Activated naive CD4-positive, alpha-beta T cell treated with anti-CD3 and anti-CD28 coated beads for 36 hours (primary cell): ENCODE data around the gene SPRED3. TPM values are rescaled to one million over a fixed set of nuclear protein-coding genes. Genes with fewer than 3 reads are reported as not detected.
A peak's percentile ranks its signal among the peaks of the same experiment; 100 is the strongest.

Experiments used
- CTCF ChIA-PET: fragments of 350-600 bp; sonication (Branson Sonifier 250); formaldehyde crosslinking; loops from one replicate; lab custom pipeline; 2021; ENCODE audit warnings: antibody characterized with exemption; lab: Charles Lee
- DNase-seq: peaks from one replicate; pipeline ENCODE4 v3.0.0-alpha.2; 2020
- H3K27ac Mint-ChIP-seq: one replicate; pipeline ENCODE4 v1.8.0; 2021; ENCODE audit warnings: mild to moderate bottlenecking, mixed read lengths
- H3K27me3 Mint-ChIP-seq: one replicate; pipeline ENCODE4 v1.8.0; 2021; ENCODE audit warnings: low read depth, mixed read lengths
- H3K36me3 Mint-ChIP-seq: one replicate; pipeline ENCODE4 v1.8.0; 2021; ENCODE audit warnings: low read depth, mixed read lengths
- H3K4me1 Mint-ChIP-seq: one replicate; pipeline ENCODE4 v1.8.0; 2021; ENCODE audit warnings: low read depth, mixed read lengths
- H3K4me3 Mint-ChIP-seq: one replicate; pipeline ENCODE4 v1.8.0; 2021; ENCODE audit warnings: mild to moderate bottlenecking, moderate library complexity, mixed read lengths
- H3K9me3 Mint-ChIP-seq: one replicate; pipeline ENCODE4 v1.8.0; 2021; ENCODE audit warnings: mixed read lengths
- intact Hi-C: fragments of 100-400 bp; cut with micrococcal nuclease; formaldehyde crosslinking; loops from one replicate; pipeline ENCODE4 v1.15.1; 2023
- total RNA-seq, 2 experiments: library from RNA; stranded (reverse); gene quantifications; one replicate each; pipeline ENCODE4 v1.2.3, GENCODE V29; 2021

SPRED3 gene
- total RNA-seq, 2 experiments from 2014 or later: 1.6 to 1.7 TPM

DNA sequence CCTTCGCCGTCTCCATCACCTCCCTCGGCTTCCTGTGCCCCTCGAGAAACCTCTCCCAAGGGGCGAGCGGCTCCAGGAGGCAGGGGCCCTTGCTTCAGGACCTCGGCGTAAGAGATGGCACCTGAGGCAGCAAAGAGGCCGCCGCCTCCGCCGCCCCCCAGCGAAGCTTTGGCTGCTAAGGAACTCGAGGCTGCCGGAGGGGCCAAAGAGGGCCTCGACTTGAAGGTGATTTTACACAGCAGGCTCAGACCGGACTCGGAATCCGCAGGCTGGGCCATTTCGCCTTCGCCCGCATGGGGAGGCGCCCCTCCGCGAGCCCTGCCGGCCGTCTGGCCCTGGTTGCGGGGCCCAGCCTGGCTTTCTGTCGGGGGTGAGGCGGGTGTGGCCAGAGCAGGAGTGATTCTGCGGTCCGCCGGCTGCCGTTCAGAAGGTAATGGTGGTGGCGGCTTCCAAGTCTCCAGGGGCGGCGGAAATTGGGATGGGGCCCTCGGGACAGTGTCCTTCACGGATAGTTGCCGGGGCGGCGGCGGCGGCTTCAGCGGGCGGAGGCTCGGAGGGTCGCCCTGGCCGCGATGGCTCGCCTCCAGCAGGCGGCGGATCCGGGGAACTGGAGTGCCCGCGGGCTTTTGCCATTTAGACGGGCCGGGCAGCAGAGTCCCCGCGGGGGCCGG, 2.1 kb upstream of the SPRED3 start:
- Mint-ChIP-seq H3K4me1 (peaks cover 22% of the 10 kb centered on the region), H3K36me3 (peaks cover 30% of the 10 kb centered on the region), H3K27me3 (peaks cover 18% of the 10 kb centered on the region), H3K4me3 (no peak overlapping the region), H3K9me3 (no peaks in the 10 kb centered on the region), H3K27ac (no peak overlapping the region)
- no peak for DNase-seq
- CTCF ChIA-PET: no interaction called here
- intact Hi-C loops: loop anchor here (10.0 kb wide), 1 partner anchor 482 kb away; the partner anchor contains the start of genes SIPA1L3 and WDR87

DNA sequence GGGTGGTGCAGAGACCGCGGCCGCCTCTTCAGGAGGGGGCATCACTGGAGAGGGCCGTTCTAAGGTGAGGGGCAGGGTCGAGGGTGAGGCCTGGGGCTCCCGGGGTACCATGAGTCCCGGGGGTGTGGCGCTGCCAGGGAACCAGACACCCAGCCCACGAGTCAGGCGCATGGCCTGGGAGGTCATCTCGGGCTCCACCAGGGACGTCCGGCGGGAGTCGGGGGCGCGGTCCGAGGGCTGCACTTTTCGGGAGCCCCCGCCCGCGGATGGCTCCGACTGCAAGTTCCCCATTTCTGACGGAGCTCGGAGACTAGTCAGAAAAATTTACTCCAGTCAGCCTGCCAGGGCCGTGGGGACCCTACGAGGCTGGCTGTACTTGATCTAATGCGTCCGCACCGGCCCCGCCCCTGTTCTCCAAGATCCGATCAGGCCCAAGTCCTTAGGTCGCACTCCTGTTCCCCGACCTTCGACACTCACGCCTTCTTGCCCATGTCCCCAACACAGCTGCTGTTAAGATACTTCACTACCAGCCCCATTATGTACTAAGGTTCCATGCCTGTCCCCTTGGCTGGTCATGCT, 1.4 kb upstream of the SPRED3 start:
- intact Hi-C loops: loop anchor here (1.0 to 10.0 kb wide), 5 partner anchors 8 to 482 kb away; partner anchors contain the start of genes PSMD8, SIPA1L3 and WDR87
- no peak for DNase-seq
- Mint-ChIP-seq H3K27me3 (peaks cover 18% of the 10 kb centered on the region), H3K4me3 (peak overlapping the region; percentile 78), H3K9me3 (no peaks in the 10 kb centered on the region), H3K36me3 (peaks cover 24% of the 10 kb centered on the region), H3K4me1 (peaks cover 22% of the 10 kb centered on the region), H3K27ac (no peak overlapping the region)
- CTCF ChIA-PET: interaction anchor here (0.6 to 1.2 kb wide), 2 partner anchors 13 to 16 kb away, joined by 3 to 4 read pairs; partner anchors contain the start of genes FAM98C and PSMD8

GRCh38 chr19:38387550-38388348, 748 bp upstream of the SPRED3 start, which contains the start of gene GGN:
Gene GGN, minus strand, starts transcription at chr19:38388034. Its CDS starts 773 bp downstream, at chr19:38387261.
- Mint-ChIP-seq H3K36me3 (peaks cover 18% of the 10 kb centered on the region), H3K9me3 (no peaks in the 10 kb centered on the region), H3K27ac (no peak within 1 kb of the TSS), H3K4me3 (peak within 1 kb of the TSS; percentile 78), H3K27me3 (peaks cover 18% of the 10 kb centered on the region), H3K4me1 (peaks cover 22% of the 10 kb centered on the region)
- peak; percentile 87 for DNase-seq
- intact Hi-C loops: loop anchor here (1.0 to 10.0 kb wide), 5 partner anchors 8 to 483 kb away; partner anchors contain the start of genes PSMD8, SIPA1L3 and WDR87
- CTCF ChIA-PET: interaction anchor here (0.6 to 1.2 kb wide), 2 partner anchors 13 to 15 kb away, joined by 3 to 4 read pairs; partner anchors contain the start of genes FAM98C and PSMD8

- Mint-ChIP-seq H3K27me3 (peaks cover 18% of the 10 kb centered on the region), H3K36me3 (peaks cover 8% of the 10 kb centered on the region), H3K4me1 (peaks cover 24% of the 10 kb centered on the region), H3K9me3 (no peaks in the 10 kb centered on the region), H3K4me3 (peak overlapping the region; percentile 43), H3K27ac (no peak overlapping the region)
- intact Hi-C loops: loop anchor here (10.0 kb wide), 1 partner anchor 485 kb away; the partner anchor contains the start of genes SIPA1L3 and WDR87
- no peak for DNase-seq
- CTCF ChIA-PET: interaction anchor here (0.5 to 1.0 kb wide), 2 partner anchors 13 to 374 kb away, joined by 3 read pairs; partner anchors contain the start of gene FAM98C
Measured at GRCh38 chr19:38389101-38389925, 816 bp downstream of the SPRED3 start.

- H3K4me1 Mint-ChIP-seq: peaks cover 27% of the 10 kb centered on the region
- no peak overlapping the region for H3K27ac Mint-ChIP-seq
- intact Hi-C loops: loop anchor here (10.0 kb wide), 2 partner anchors 165 to 485 kb away; partner anchors contain the start of genes DPF1, SIPA1L3 and WDR87
- H3K4me3 Mint-ChIP-seq: no peak overlapping the region
- H3K27me3 Mint-ChIP-seq: peaks cover 18% of the 10 kb centered on the region
- no peak for DNase-seq
- CTCF ChIA-PET: interaction anchor here (1.0 kb wide), 1 partner anchor 12 kb away, joined by 3 read pairs; the partner anchor contains the start of gene FAM98C
- peaks cover 3% of the 10 kb centered on the region for H3K36me3 Mint-ChIP-seq
- no peaks in the 10 kb centered on the region for H3K9me3 Mint-ChIP-seq
Measured at GRCh38 chr19:38389957-38390924, 1.7 kb downstream of the SPRED3 start.

DNA sequence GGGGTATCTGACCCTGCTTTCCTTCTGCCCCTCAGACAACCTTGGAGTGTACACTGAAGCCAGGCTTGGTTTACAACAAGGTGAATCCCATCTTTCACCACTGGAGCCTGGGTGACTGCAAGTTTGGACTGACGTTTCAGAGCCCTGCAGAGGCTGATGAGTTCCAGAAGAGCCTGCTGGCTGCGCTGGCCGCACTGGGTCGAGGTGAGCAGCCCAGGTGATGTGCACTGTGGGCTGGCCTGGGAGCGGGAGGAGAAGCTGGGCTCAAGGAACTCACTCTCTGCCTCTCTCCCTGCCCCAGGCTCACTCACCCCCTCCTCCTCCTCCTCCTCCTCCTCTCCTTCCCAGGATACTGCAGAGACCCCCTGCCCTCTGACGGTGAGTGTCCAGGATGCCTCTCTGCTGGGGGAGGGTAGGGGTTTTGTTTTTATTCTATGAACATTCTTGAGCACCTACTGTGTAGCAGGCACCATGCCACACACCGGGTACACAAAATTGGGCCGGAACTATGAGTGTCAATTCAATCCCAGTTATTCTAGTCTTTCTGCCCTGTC, 3.5 kb downstream of the SPRED3 start:
- no peak overlapping the region for H3K27ac Mint-ChIP-seq
- DNase-seq: no peak
- no peak overlapping the region for H3K4me3 Mint-ChIP-seq
- CTCF ChIA-PET: interaction anchor here (1.0 kb wide), 1 partner anchor 148 kb away, joined by 3 read pairs; no protein-coding TSS in a partner anchor
- no peaks in the 10 kb centered on the region for H3K9me3 Mint-ChIP-seq
- H3K4me1 Mint-ChIP-seq: peaks cover 25% of the 10 kb centered on the region
- H3K27me3 Mint-ChIP-seq: peaks cover 18% of the 10 kb centered on the region
- H3K36me3 Mint-ChIP-seq: peaks cover 3% of the 10 kb centered on the region
- intact Hi-C loops: loop anchor here (10.0 kb wide), 1 partner anchor 167 kb away; the partner anchor contains the start of gene DPF1

- no peaks in the 10 kb centered on the region for H3K36me3 Mint-ChIP-seq
- no peak overlapping the region for H3K27ac Mint-ChIP-seq
- no peaks in the 10 kb centered on the region for H3K9me3 Mint-ChIP-seq
- peaks cover 20% of the 10 kb centered on the region for H3K4me1 Mint-ChIP-seq
- DNase-seq: no peak
- H3K27me3 Mint-ChIP-seq: peaks cover 14% of the 10 kb centered on the region
- CTCF ChIA-PET: interaction anchor here (0.6 to 1.0 kb wide), 2 partner anchors 31 to 149 kb away, joined by 3 read pairs; no protein-coding TSS in a partner anchor
- intact Hi-C loops: loop anchor here (10.0 kb wide), 1 partner anchor 168 kb away; the partner anchor contains the start of gene DPF1
- H3K4me3 Mint-ChIP-seq: no peak overlapping the region
Measured at GRCh38 chr19:38392707-38393308, 4.3 kb downstream of the SPRED3 start.

GRCh38 chr19:38394488-38394887, 6.0 kb downstream of the SPRED3 start:
- H3K27ac Mint-ChIP-seq: no peak overlapping the region
- no peaks in the 10 kb centered on the region for H3K36me3 Mint-ChIP-seq
- peaks cover 11% of the 10 kb centered on the region for H3K4me1 Mint-ChIP-seq
- peak; percentile 82 for DNase-seq
- CTCF ChIA-PET: interaction anchor here (0.6 to 1.9 kb wide), 3 partner anchors 9 to 1075 kb away, joined by 3 to 6 read pairs (median 3); partner anchors contain the start of gene FAM98C
- H3K4me3 Mint-ChIP-seq: peak overlapping the region; percentile 62
- peaks cover 7% of the 10 kb centered on the region for H3K27me3 Mint-ChIP-seq
- no peaks in the 10 kb centered on the region for H3K9me3 Mint-ChIP-seq
- intact Hi-C loops: loop anchor here (10.0 kb wide), 1 partner anchor 170 kb away; the partner anchor contains the start of gene DPF1

DNA sequence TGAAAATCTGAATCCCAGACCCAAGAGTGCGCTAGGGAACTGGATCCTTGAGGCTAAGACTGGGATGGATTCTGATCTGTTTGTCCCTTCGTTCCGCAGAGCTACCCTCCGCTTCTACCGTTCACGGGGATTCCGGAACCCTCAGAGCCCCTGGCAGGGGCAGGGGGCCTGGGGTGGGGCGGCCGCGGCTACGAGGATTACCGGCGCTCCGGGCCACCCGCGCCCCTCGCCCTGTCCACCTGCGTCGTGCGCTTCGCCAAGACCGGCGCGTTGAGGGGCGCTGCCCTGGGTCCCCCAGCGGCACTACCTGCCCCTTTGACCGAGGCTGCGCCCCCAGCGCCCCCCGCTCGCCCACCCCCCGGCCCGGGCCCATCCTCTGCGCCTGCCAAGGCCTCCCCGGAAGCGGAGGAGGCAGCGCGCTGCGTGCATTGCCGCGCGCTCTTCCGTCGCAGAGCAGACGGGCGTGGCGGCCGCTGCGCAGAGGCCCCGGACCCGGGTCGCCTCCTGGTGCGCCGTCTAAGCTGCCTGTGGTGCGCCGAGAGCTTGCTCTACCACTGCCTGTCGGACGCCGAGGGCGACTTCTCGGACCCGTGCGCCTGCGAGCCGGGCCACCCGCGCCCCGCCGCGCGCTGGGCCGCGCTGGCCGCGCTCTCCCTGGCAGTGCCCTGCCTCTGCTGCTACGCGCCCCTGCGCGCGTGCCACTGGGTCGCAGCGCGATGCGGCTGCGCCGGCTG, 7.1 kb downstream of the SPRED3 start:
- DNase-seq: peak; percentile 49

More for the DNA sequence above, 7.1 kb downstream of the SPRED3 start:
- CTCF ChIA-PET: interaction anchor here (1.2 to 1.9 kb wide), 3 partner anchors 8 to 152 kb away, joined by 3 to 6 read pairs (median 5); partner anchors contain the start of genes FAM98C and PSMD8
- no peaks in the 10 kb centered on the region for H3K36me3 Mint-ChIP-seq
- intact Hi-C loops: loop anchor here (1.0 to 10.0 kb wide), 2 partner anchors 8 to 171 kb away; partner anchors contain the start of gene DPF1
- no peaks in the 10 kb centered on the region for H3K9me3 Mint-ChIP-seq
- peak overlapping the region; percentile 62 for H3K4me3 Mint-ChIP-seq
- H3K27me3 Mint-ChIP-seq: peaks cover 2% of the 10 kb centered on the region
- H3K27ac Mint-ChIP-seq: no peak overlapping the region
- H3K4me1 Mint-ChIP-seq: peaks cover 9% of the 10 kb centered on the region
